SHP77 treated with DMSO at 0.1 percent for 48 hours (cell line): ENCODE data around the gene IQSEC1.

Experiments
- DNase-seq: peaks from one replicate; lab custom pipeline; 2025; lab: John Stamatoyannopoulos, UW

Gene IQSEC1

GRCh38 chr3:13106308-13107001 lies 33.2 kb upstream of the IQSEC1 start:
- peak; percentile 26 for DNase-seq

- DNase-seq = no peak
Observed at GRCh38 chr3:13105896-13106250, 32.6 kb upstream of the IQSEC1 start.

GRCh38 chr3:13105181-13105895 lies 32.1 kb upstream of the IQSEC1 start:
- DNase-seq = no peak

- DNase-seq = no peak
Observed at GRCh38 chr3:13104511-13104910, 31.3 kb upstream of the IQSEC1 start.

- no peak for DNase-seq
Observed at GRCh38 chr3:13103416-13104058, 30.3 kb upstream of the IQSEC1 start.

- no peak for DNase-seq
Observed at GRCh38 chr3:13102386-13103345, 29.4 kb upstream of the IQSEC1 start.

GRCh38 chr3:13099707-13100106 lies 26.5 kb upstream of the IQSEC1 start:
- DNase-seq = no peak

GRCh38 chr3:13098192-13098988 lies 25.2 kb upstream of the IQSEC1 start:
- DNase-seq = no peak

GRCh38 chr3:13096356-13096755 lies 23.1 kb upstream of the IQSEC1 start:
- no peak for DNase-seq

- no peak for DNase-seq
Observed at GRCh38 chr3:13095408-13095937, 22.2 kb upstream of the IQSEC1 start.

GRCh38 chr3:13093687-13094086 lies 20.5 kb upstream of the IQSEC1 start:
- peak; percentile 87 for DNase-seq

GRCh38 chr3:13092621-13093617 lies 19.7 kb upstream of the IQSEC1 start:
- DNase-seq = no peak

GRCh38 chr3:13091898-13092611 lies 18.8 kb upstream of the IQSEC1 start:
- peak; percentile 23 for DNase-seq

GRCh38 chr3:13088028-13089006 lies 15.1 kb upstream of the IQSEC1 start:
- DNase-seq = no peak

- DNase-seq = no peak
Observed at GRCh38 chr3:13087320-13087990, 14.2 kb upstream of the IQSEC1 start.

GRCh38 chr3:13086531-13086981 lies 13.3 kb upstream of the IQSEC1 start:
- DNase-seq = no peak

GRCh38 chr3:13085846-13086179 lies 12.6 kb upstream of the IQSEC1 start:
- no peak for DNase-seq
